T-helper 22 cell (primary cell): ENCODE results near the gene ARHGAP25.

Experiments used
- DNase-seq: peaks from one replicate; pipeline ENCODE4 v3.0.0-alpha.2; 2020; ENCODE audit warnings: low read depth

Gene ARHGAP25

GRCh38 chr2:68767996-68768395 is 33.4 kb downstream of the ARHGAP25 start:
- no peak for DNase-seq

- DNase-seq = no peak
Measured at GRCh38 chr2:68768461-68768860, 33.9 kb downstream of the ARHGAP25 start.

GRCh38 chr2:68768951-68769350 is 34.3 kb downstream of the ARHGAP25 start:
- DNase-seq = no peak

- DNase-seq = peak; percentile 23
Measured at GRCh38 chr2:68769586-68770270, 35.1 kb downstream of the ARHGAP25 start.

- DNase-seq = no peak
Measured at GRCh38 chr2:68770271-68771111, 35.9 kb downstream of the ARHGAP25 start.

- no peak for DNase-seq
Measured at GRCh38 chr2:68771211-68771751, 36.7 kb downstream of the ARHGAP25 start.

GRCh38 chr2:68772109-68772508 is 37.5 kb downstream of the ARHGAP25 start:
- DNase-seq = no peak

- DNase-seq = peak; percentile 23
Measured at GRCh38 chr2:68774569-68775271, 40.1 kb downstream of the ARHGAP25 start.

- no peak for DNase-seq
Measured at GRCh38 chr2:68775272-68775842, 40.7 kb downstream of the ARHGAP25 start.

- no peak for DNase-seq
Measured at GRCh38 chr2:68776124-68776523, 41.5 kb downstream of the ARHGAP25 start.

GRCh38 chr2:68779595-68779994 is 45.0 kb downstream of the ARHGAP25 start:
- DNase-seq = no peak

- no peak for DNase-seq
Measured at GRCh38 chr2:68784188-68784587, 49.6 kb downstream of the ARHGAP25 start.

- no peak for DNase-seq
Measured at GRCh38 chr2:68784915-68785314, 50.3 kb downstream of the ARHGAP25 start.

- no peak for DNase-seq
Measured at GRCh38 chr2:68787356-68787755, 52.7 kb downstream of the ARHGAP25 start.

GRCh38 chr2:68789603-68790002 is 55.0 kb downstream of the ARHGAP25 start:
- DNase-seq = no peak

GRCh38 chr2:68790600-68790999 is 56.0 kb downstream of the ARHGAP25 start:
- DNase-seq = no peak

GRCh38 chr2:68791914-68792313 is 57.3 kb downstream of the ARHGAP25 start:
- no peak for DNase-seq

GRCh38 chr2:68792751-68793150 is 58.1 kb downstream of the ARHGAP25 start:
- DNase-seq = no peak

GRCh38 chr2:68796295-68796905 is 61.8 kb downstream of the ARHGAP25 start:
- DNase-seq = no peak

GRCh38 chr2:68798569-68798968 is 64.0 kb downstream of the ARHGAP25 start:
- DNase-seq = no peak

- DNase-seq = no peak
Measured at GRCh38 chr2:68799140-68800026, 64.8 kb downstream of the ARHGAP25 start.
